HG03439 (cell line): Measurements from ENCODE around the gene ATAD3B.
"Not testable (repeated sequence)": the region's sequence is repeated elsewhere in the genome, so short reads cannot be mapped to it uniquely, and the experiment has no call there.

Experiments used
- ATAC-seq: cut with Tn5 transposase; IDR thresholded peaks from one replicate; pipeline ENCODE4 v1.9.1; 2021; ENCODE audit warnings: mild to moderate bottlenecking, moderate library complexity; ENCODE audit not compliant: unreplicated experiment

The ATAD3B gene

DNA sequence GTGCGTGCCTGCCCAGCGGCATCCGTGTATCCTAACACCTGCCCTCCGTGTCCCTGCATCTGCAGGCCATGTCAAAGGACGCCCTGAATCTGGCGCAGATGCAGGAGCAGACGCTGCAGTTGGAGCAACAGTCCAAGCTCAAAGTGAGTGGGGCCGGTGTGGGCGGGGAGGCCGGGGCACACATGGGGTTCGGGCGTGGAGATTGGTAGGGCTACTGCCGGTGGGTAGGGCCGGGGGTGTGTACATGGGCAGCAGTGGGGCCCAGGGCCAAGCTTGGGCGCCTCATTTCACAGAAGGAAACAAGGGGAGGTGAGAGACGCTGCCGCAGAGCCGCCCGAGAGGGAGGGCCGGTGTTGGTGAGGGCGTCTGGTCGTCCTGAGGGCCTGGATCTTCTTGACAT, 20.9 kb upstream of the ATAD3B start:
- not testable (repeated sequence) for ATAC-seq

GRCh38 chr1:1451696-1452364, 19.7 kb upstream of the ATAD3B start:
- ATAC-seq = no peak

DNA sequence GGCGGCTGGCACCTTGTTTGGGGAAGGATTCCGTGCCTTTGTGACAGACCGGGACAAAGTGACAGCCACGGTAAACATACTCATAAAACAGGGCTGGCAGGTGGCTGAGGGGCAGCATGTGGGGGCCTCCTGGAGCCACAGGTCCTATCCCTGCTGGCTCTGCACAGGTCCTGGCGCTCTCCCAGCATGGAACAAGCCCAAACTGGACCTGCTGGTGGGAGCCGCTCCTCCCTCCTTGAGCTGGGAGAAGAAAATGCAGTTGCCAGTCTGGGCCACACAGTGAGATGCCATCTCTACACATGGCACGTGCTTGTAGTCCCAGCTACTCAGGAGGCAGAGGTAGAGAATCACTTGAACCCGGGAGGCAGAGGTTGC, 19.2 kb upstream of the ATAD3B start:
- not testable (repeated sequence) for ATAC-seq

GRCh38 chr1:1452882-1453281, 18.7 kb upstream of the ATAD3B start:
- no peak for ATAC-seq

- not testable (repeated sequence) for ATAC-seq
Observed at GRCh38 chr1:1454286-1455056, 17.1 kb upstream of the ATAD3B start.

GRCh38 chr1:1455366-1455884, 16.1 kb upstream of the ATAD3B start:
- ATAC-seq = no peak

- not testable (repeated sequence) for ATAC-seq
Observed at GRCh38 chr1:1455934-1456333, 15.6 kb upstream of the ATAD3B start.

DNA sequence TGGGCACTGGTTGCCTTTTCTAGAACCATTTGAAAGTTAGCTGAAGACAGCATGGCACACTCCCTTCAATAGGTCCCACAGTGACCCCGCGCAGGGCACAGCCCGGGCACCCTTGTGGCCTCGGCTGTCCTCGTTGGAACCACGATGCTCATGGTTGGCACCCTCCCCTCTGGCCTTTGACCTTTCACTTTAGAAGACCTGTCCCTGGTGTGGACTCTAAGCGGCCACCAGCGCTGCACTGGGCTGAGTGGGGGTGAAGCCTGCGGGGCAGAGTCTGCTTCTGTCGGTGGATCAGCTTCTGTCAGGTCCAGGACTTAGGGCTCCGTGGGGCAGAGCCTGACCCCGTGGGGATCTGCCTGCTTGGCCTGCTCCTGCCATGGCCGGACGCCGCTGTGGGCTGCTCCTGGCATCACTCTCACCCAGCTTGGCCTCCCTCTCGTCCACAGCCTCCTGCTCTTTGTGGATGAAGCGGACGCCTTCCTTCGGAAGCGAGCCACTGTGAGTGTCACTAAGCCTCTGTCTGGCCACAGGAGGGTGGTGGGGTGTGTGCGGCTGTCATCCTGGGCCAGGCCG, 14.8 kb upstream of the ATAD3B start:
- not testable (repeated sequence) for ATAC-seq

DNA sequence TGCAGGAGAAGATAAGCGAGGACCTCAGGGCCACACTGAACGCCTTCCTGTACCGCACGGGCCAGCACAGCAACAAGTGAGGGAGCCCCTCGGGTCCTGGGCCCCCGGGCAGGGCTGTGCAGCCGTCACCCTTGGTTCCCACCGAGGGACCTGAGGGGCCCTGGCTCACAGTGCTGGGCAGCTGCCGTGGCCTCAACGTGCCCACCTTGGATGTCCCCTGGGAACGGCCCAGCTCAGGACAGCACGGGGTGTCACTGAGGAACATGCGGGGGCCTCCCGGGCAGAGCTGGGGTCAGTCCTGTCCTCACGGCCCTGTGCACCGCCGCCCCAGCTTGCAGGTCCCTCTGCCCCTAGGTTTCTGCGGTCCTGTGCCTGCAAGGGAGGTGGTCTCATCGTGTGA, 12.4 kb upstream of the ATAD3B start:
- not testable (repeated sequence) for ATAC-seq

DNA sequence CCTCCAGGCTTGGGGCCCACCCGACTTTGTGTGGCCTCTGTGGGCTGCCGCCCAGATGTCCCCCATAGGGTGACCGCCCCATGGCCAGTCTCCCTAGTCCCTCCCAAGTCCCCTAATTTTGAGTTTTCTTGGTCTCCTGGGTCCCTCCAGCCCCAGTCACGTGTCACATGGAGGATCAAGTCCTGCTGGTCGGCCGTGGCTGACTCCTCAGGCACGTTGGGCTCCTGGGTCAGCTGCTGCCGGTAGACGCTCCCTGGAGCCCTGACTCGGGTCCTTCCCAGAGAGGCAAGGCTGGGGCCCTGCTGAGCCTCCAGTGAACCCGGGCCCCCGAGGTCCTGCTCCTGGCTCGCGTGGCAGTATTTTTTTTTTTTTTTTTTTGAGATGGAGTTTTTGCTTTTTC, 11.9 kb upstream of the ATAD3B start:
- not testable (repeated sequence) for ATAC-seq

DNA sequence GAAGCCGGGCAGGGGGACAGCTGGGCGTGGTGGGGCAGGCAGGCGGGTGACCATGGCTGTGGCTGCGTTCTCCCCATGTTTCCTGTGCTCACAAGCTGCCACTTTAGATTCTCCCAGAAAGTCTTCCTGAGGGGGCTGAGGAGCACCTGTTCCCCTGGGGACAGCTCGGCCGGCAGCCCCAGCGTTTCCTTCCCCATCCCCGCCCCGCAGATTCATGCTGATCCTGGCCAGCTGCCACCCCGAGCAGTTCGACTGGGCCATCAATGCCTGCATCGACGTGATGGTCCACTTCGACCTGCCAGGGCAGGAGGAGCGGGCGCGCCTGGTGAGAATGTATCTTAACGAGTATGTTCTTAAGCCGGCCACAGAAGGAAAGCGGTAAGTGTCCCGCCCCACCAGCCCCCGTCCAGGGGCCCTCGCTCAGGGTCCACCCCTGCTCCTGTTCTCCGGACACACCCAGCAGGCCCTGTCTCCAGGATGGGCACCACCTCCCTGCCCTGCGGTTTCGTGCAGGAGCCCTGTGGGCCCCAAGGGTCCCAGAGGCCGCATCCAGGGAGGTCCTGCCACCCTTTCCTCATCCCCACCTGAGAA, 10.9 kb upstream of the ATAD3B start:
- ATAC-seq = no peak

DNA sequence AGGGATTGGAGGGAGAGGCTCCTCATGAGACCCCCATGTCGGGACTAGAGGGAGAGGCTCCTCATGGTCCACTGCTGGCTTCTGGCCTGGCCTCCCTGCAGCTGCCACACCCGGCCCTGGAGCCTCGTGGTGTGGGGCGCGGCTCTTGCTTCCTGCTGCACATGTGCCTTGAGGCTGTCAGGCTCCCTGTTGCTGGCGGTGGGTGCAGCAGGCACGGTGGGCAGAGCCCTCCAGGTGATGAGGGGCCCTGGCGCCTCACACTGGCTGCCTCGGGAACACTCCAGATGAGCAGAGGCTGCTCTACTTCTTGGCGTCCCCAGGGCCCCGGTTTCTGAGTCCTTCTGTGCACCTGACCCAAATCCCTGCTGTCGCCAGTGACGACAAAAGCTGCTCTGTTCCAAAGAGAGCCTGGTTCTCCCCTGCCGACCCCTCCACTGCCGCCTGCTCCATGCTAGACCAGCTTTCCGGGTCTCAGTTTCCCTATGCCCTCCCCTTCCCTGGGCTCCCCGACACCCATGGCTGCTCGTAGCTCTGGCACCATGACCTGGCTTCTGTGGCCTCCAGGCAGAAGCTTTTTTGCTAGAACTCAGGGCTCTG, 9.7 kb upstream of the ATAD3B start:
- ATAC-seq = no peak

DNA sequence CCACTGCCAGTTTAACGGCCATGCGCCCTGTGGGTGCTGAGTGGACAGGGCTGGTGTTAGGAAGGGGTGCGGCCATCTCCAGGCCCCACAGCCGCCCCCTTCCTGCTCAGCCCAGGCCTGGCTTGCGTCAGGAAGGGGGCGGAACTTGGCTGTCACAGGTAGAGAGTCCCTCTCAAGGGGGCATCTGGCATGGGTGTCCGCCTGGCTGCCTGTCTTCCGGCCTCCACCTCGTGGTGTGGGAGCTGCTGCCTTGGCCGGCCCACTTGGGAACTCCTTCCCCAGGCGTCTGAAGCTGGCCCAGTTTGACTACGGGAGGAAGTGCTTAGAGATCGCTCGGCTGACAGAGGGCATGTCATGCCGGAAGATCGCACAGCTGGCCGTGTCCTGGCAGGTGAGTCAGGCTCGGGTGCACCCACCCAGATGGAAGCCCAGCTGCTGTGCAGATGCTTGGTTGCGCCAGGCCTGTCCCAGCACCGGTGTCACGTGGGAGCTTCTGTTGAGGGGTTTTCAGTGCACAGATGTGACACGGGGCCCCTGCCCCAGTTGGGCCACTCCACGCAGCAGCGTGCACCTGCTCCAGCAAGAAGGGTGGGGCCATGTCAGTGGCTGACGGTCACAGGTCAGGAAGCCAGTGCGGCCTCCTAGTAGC, 9.1 kb upstream of the ATAD3B start:
- ATAC-seq = peak; percentile 42

GRCh38 chr1:1463312-1463711, 8.3 kb upstream of the ATAD3B start:
- ATAC-seq = no peak

GRCh38 chr1:1468196-1468985, 3.2 kb upstream of the ATAD3B start:
- not testable (repeated sequence) for ATAC-seq

GRCh38 chr1:1470626-1471388, 758 bp upstream of the ATAD3B start:
- ATAC-seq = no peak

- peak; percentile 21 for ATAC-seq
Observed at GRCh38 chr1:1472053-1472876, 700 bp downstream of the ATAD3B start.

DNA sequence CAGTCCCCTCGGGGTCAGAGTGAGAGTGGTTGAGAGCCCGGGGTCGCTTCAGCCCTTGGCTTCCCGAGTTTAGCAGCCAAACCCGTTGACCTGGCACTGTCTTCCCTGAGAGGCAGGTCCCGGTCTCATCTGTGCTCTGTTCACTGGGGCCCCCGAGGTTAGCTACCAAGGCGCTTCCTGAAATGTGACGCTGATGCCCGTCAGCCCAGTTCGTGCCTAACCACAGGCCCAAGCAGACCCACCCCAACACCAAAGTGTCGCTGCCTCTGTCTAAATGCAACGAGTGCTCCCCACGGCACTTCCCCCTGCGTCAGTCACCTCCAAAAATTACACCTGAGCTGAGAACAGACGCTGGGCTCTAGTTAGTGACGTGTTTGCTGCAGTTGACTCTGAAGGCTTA, 4.4 kb downstream of the ATAD3B start:
- ATAC-seq = not testable (repeated sequence)
